HG03342 (cell line): ENCODE measurements around the gene ZNF750.
"Not testable (repeated sequence)": the region's sequence is repeated elsewhere in the genome, so short reads cannot be mapped to it uniquely, and the experiment has no call there.

Experiments used
- ATAC-seq: cut with Tn5 transposase; IDR thresholded peaks from one replicate; pipeline ENCODE4 v1.9.1; 2021; ENCODE audit warnings: mild to moderate bottlenecking, moderate library complexity; ENCODE audit not compliant: unreplicated experiment

Gene ZNF750

GRCh38 chr17:82797061-82797460 lies 42.8 kb downstream of the ZNF750 start:
- ATAC-seq = no peak

- ATAC-seq = no peak
Measured at GRCh38 chr17:82795615-82796014, 44.2 kb downstream of the ZNF750 start.

GRCh38 chr17:82794781-82795482 lies 44.9 kb downstream of the ZNF750 start:
- no peak for ATAC-seq

DNA sequence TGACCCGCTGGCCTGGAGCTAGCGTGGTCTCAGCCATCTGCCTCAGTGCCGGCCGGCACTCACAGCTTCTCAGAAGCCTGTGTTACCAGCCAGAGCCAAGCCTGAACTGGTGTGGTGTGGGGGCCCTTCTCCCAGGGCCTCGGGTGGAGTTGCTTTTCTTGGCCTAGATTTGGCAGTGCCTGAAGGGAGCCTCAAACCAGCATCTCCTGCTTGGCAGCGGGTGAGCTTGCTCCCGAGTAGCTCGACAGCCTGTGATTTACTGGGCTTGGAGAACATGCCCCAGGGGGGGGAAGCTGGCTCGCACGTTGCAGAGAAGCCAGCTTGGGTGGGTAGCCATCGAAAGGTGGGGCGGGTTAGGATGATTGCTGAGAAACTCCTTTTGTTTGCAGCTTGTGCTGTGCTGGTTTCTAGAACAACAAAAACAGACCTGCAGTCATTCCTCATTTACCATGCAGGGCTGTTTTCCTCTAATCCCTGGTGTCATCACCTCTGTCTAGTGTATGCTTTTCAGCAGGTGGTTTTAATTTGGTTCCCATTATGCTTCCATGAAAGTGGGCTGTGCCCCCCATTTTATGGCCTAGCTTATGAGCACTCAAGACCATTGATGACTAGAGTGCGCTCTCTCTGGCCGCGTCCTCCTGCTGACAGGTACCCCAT lies 45.7 kb downstream of the ZNF750 start:
- no peak for ATAC-seq

DNA sequence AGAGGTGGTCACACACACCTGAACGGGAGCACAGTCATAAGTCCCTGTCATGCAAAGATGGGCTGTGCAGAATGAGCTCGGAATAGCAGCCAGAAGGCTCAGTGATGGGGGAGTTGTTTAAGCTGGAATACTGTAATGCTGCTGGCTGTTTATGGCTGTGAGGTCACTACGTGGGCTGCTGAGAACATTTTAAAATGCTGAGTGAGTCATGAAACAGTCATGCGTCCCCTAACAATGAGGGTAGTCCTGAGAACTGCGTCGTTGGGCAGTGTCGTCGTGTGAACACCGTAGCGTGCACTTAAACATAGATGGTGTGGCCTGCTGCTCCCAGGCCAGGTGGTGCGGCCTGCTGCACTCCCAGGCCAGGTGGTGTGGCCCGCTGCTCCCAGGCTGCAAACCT lies 48.3 kb downstream of the ZNF750 start:
- ATAC-seq = no peak

- no peak for ATAC-seq
Measured at GRCh38 chr17:82790391-82790790, 49.4 kb downstream of the ZNF750 start.

DNA sequence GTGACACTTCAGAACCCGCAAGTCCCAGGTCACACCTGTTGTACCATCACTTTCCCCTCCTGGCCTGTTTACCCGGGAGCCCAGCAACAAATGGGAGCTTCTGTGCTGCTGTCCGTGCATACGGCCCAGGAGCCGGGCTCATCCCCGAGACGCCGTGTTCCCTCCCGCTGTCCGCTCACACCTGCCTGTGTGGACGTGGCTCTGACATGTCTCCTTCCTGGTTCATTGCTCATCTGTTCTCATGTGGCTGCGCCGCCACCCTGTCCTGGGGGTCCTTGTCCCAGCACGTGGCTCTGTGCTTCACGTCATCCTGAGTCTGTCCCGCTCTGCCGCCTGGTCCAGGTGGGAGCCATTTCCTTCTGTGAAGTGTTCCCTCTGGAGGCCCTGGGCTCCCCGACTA lies 50.0 kb downstream of the ZNF750 start:
- ATAC-seq = no peak

DNA sequence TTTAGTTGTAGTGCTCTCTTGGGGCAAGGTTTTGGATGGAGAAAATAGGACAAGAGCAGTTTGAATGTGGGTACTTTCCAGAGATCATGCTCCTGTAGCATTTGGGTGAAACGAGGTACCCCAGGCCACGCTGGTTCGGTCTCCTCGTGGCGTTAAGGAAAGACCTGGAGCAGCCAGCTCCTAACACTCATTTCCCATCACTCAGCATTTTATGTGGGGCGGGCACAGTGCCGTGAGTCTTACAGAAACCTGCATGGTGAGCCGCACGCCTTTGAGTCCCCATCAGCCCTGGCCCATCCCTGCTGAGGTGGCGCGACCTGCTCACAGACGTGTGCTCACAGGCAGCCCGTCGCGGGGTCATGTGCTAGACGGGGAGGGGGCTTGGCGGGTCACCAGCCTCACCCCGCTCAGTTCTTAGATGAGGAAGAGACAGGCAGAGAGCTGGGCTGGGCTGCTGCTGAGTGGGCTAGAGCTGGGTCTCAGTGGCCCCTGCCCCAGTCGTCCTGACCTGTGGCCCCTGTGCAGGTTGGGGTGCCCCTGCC lies 50.7 kb downstream of the ZNF750 start:
- ATAC-seq = no peak

- no peak for ATAC-seq
Measured at GRCh38 chr17:82788206-82789001, 51.4 kb downstream of the ZNF750 start.

GRCh38 chr17:82787081-82787848 lies 52.6 kb downstream of the ZNF750 start:
- ATAC-seq = no peak

GRCh38 chr17:82786427-82786826 lies 53.4 kb downstream of the ZNF750 start:
- ATAC-seq = no peak

DNA sequence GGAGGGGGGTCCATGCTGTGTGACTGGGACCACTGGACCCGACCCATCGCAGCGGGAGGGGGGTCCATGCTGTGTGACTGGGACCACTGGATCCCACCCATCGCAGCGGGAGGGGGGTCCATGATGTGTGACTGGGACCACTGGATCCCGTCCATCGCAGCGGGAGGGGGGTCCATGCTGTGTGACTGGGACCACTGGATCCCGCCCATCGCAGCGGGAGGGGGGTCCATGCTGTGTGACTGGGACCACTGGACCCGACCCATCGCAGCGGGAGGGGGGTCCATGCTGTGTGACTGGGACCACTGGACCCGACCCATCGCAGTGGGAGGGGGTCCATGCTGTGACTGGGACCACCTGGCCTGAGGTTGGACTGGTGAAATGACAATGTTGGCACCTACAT lies 54.2 kb downstream of the ZNF750 start:
- not testable (repeated sequence) for ATAC-seq

DNA sequence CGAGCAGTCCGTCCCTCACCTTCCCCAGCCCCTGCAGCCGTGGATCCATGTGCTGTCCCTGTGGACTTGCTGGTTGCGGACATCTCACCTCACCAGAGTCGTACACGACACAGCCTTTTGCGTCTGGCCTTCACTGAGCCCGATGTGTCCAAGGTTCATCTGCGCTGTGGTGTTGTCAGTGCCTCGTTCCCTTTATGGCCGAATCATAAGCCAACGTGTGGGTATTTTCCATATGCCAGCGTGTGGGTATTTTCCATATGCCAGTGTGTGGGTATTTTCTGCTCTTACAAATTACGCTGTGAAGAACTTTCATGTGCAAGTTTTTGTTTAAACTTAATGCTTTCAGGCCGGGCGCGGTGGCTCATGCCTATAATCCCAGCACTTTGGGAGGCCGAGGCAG lies 56.3 kb downstream of the ZNF750 start:
- no peak for ATAC-seq

DNA sequence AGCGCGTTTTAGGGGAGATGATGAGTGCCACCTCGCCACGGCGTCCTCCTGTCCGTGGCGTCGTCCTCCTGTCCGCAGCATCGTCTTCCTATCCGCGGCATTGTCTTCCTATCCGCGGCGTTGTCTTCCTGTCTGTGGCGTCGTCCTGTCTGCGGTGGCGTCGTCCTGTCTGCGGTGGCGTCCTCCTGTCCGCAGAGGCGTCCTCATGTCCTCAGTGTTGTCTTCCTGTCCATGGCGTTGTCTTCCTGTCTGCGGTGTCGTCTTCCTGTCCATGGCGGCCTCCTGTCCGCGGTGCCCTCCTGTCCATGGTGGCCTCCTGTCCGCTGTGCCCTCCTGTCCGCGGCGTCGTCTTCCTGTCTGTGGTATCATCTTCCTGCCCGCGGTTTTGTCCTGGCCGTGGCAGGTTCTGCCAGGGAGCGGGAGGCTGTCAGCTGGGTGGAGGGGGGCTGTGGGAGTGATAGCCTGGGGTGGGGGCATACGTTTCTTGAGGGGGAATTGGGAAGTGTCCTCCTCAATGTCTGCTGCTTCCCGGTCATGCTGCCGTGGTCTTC lies 57.1 kb downstream of the ZNF750 start:
- ATAC-seq = no peak

DNA sequence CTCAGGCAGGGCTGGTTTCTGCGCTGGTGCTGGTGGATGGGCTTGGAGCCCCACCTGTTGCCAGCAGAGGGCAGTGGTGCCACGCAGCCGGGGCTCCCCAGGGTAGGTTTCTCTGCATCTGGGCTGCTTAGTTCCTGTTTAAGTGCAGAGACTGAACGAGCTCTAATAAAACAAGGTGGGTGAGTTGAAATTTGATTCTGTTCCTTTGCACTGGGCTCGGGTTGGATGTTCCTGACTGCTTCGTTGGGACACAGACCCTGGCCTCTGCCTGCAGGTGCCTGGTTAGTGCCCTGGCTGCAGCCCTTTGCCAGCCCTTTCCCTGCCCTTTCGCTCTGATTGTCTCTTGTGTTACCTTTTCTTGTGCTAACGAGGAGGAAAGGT lies 57.9 kb downstream of the ZNF750 start:
- ATAC-seq = no peak

GRCh38 chr17:82780971-82781893 lies 58.6 kb downstream of the ZNF750 start:
- no peak for ATAC-seq

DNA sequence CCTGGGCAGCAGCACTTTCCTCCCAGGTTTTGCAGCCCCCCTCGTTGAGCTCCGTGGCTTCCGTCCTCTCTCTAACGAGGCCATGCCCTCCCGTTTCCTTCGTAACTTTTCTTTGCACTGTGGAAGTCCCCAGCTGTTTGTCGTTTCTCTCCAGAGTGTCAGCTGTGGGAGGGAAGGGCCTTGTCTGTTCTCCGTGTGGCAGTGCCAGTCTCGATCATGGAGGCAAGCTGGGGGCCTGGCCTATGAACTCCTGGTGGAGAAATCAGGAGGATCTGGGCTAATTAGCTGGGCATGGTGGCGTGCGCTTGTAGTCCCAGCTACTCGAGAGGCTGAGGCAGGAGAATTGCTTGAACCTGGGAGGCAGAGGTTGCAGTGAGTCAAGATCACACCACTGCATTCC lies 59.6 kb downstream of the ZNF750 start:
- ATAC-seq = no peak

GRCh38 chr17:82779541-82779940 lies 60.3 kb downstream of the ZNF750 start:
- ATAC-seq = no peak
